NCI-H748 (cell line): ENCODE data around the gene SWI5.
"Not testable (repeated sequence)": the region's sequence is repeated elsewhere in the genome, so short reads cannot be mapped to it uniquely, and the experiment has no call there.

Source experiments
- DNase-seq: peaks from one replicate; lab custom pipeline; 2025; ENCODE audit not compliant: unreplicated experiment; lab: John Stamatoyannopoulos, UW

Gene SWI5

DNA sequence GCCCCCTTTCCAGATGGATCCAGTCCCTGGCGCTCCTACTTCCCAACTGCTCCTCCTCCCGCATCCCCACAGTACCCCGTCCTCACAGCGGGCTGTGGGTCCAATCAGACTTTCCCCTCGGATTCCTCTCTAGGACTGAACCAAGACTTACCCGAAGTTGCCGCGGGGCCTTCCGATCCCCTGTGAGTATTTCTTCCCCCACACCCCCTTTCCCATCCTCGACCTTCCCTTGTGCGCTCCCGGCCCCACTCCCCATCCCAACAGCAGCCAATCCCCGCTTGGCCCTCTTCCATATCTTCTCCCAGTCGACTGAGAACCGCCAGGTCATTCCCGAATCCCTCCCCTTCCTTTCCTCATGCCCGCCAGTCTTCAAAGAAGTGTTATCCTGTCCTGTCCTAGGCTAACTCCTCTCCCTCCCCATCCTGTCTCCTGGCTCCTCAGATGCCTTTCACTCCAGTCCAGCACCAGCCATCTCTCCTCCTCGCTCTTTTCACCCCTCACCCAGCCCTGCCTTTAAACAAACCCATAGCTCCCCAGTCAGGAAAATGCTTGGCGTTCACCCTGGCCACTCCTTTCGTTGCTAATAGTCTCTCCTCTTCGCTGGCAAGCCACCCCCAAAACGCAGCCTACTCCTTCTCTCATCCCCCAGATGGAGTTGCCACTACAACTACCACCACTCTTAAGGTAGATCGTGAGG is 646 bp downstream of the SWI5 start:
- peak; percentile 43 for DNase-seq

DNA sequence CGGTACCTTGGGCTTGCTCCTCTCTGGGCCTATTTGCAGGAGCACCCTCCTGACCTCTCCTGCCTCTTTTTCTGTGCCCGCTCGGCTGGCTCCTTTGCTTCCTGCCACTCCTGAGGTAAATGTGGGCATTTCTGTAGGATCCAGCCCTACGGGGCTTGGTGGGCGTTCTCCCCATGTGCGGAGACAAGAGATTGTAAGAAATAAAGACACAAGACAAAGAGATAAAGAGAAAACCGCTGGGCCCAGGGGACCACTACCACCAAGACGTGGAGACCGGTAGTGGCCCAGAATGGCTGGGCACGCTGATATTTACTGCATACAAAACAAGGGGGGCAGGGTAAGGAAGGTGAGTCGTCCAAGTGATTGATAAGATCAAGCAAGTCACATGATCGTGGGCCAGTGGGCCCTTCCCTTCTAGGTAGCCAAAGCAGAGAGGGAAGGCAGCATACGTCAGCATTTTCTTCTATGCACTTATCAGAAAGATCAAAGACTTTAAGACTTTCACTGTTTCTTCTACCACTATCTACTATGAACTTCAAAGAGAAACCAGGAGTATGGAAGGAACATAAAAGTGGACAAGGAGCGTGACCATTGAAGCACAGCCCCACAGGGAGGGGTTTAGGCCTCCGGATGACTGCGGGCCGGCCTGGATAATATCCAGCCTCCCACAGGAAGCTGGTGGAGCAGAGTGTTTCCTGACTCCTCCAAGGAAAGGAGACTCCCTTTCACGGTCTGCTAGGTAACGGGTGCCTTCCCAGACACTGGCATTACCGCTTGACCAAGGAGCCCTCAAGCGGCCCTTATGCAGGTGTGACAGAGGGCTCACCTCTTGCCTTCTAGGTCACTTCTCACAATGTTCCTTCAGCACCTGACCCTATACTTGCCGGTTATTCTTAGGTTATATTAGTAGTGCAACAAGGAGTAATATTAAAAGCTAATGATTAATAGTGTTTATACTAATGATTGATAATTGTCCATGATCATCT is 3.3 kb downstream of the SWI5 start:
- DNase-seq = not testable (repeated sequence)

DNA sequence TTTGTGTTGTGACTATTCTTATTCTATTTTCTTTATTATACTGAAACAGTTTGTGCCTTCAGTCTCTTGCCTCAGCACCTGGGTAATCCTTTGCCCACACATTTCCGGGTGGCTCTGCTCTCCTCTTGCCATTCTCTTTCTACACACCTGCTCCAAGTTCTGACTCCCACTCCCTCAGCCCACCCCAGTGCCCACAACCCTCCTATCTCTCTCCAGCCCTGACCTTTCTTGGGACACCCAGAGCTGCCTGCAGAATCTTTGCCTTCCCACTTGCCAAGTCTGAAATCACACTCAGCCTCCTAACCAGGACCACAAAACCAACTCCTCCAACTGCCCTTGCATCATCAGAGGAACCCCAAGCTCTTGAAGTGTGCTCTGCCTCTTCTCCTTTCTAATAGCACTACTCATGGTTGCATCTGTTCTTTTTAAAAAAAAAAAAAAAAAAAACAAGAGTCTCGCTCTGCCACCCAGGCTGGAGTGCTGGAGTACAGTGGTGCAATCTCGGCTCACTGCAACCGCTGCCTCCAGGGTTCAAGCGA is 4.1 kb downstream of the SWI5 start:
- DNase-seq = no peak

DNA sequence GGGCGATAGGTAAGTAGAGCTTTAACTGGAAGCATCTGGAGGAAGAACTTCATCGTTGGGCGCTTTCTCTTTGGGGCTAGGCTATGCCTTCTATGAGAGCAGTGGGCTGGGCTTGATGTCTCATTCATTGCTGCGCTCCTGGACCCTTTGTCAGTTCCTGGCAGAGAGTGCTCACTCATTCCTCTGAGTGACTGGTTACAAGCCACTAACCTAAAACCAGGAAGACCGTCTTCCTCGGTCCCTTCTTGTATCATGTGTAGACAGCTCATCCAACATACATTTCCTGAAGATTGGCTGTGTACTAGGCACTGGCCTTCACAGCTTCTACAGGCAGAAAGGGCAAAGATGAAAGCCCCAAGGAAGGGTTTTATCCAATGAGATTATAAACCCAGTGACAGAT is 6.4 kb downstream of the SWI5 start:
- DNase-seq = no peak

DNA sequence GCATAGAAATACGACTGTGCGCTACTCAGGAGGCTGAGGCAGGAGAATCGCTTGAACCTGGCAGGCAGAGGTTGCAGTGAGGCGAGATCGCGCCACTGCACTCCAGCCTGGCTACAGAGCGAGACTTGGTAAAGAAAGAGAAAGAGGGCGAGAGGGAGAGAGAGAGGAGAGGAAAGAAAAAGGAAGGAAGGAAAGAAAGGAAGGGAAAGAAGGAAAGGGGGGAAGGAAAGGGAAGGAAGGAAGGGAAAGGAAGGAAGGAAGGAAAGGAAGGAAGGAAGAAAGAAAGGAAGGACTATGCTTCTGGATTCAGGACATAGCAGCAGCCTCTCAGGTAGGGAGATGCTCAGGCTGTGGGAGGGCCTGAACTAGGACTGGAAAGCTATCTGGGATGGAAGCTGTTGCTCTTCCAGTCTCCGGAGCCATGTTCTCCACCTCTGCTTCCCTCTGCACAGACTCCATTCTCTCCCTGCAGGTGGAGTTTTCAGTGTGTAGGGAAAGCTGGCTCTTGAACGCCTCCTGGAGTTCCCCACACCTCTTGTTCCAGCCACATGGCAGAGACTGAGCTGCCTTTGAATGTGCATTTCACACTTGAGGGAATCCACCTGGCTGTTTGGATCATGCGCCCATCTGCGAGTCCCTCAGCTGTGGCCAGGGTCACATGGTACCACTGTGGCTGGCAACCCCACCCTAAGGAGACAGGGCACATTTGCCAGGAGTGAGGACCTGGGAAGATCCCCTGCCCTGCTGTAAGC is 9.1 kb downstream of the SWI5 start:
- no peak for DNase-seq

DNA sequence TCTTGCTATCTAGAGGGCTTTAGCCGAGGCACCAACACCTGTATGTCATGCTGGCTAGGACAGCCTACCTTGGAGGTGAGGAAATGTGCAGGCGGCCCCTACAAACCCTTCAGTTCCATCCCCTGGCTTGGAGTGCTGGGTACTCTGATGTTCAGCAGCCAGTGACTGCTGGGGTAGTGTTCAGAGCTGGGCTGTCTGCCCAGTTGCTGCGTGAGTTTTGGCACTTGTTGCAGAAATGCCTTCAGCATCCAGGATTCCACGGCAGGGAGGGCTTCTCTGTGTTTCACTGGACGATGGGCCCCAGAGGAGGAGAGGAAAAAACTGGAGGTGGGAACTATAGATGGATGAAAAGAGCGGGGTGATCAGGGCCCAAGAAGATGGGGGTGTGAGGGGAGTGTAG is 10.4 kb downstream of the SWI5 start:
- no peak for DNase-seq

DNA sequence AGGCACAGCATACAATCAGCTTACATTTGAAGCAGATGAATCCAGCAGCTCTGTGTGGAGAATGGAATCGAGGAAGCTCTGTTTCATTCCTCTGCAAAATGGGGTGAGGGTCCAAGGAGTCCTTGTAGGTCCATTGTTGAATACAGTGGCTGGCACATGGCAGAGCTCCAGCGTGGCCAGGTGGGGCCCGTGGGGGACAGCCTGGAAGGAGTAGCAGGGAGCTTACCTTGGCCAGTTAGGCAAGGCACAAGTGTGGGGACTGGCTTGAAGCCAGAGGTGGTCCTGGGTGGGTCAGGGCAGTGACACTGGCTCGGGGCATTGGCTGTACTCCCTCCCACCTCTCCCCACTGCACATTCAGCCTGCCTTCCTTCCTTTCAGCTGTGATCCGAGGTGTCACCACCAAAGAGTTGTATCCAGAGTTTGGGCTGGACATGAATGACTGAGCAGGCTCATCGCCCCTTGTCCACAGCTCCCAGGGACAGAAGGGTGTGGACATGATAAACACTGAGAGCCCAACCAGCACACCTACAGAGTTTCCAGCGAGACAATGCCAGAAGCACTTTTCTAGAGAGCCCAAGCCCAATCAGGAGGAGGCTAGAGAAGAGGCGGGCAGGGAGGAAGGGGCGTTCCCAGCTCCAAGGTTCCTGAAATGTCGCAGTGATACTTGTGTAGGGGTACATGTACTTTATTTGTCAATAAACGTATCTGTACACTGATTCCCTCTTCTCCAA is 12.4 kb downstream of the SWI5 start:
- no peak for DNase-seq

DNA sequence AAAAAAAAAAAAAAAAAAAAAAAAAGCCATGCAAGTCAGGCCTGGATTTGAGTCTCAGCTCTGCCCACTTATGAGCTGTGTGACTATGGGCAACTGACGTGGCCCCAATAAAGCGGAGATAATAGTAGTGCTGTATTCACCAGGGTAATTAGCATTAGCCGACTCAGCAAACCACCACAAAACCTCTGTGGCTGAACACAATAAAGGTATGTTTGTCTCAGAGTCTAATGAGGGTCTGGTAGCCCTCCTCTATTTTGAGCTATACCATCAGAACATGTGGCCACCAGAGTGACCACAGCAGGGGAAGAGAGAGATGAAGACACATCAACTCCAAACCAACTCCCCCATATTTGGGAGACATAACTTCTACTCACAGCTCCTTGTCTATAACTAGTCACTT is 15.9 kb downstream of the SWI5 start:
- no peak for DNase-seq

DNA sequence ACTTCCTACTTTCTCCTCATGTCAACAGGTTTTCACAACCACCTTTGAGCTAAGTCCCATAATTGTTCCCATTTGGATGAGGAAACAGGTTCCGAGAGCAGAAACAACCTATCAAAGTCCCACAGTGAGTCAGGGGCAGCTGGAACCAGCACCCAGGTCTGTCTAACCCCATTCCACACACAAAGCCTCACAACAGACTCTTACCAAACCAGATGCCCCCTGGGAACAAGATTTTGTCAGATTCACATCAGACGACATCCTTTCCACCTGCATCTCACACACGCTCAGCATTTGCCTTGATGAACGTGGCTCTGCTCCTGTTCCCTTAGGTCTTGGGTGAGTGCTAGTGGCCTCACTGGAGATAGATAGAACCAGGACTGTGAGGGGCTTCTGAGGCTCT is 17.0 kb downstream of the SWI5 start:
- no peak for DNase-seq

DNA sequence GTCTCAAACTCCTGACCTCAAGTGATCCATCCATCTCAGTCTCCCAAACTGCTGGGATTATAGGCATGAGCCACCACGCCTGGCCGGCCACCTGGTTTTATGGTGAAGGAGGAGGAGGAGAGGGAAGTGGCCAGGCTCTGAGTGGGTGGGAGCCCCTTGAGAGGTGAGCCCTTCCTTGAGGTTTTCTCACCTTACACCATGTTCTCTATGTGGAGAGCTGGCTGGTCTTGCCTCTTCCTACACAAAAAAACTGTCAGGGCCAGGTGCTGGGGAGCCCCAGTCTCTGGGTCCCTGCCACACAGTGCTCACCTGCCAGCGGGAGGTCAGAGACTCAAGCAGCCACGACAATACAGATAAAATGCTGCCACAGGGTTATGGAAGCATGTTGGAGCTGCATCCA is 18.1 kb downstream of the SWI5 start:
- DNase-seq = no peak

DNA sequence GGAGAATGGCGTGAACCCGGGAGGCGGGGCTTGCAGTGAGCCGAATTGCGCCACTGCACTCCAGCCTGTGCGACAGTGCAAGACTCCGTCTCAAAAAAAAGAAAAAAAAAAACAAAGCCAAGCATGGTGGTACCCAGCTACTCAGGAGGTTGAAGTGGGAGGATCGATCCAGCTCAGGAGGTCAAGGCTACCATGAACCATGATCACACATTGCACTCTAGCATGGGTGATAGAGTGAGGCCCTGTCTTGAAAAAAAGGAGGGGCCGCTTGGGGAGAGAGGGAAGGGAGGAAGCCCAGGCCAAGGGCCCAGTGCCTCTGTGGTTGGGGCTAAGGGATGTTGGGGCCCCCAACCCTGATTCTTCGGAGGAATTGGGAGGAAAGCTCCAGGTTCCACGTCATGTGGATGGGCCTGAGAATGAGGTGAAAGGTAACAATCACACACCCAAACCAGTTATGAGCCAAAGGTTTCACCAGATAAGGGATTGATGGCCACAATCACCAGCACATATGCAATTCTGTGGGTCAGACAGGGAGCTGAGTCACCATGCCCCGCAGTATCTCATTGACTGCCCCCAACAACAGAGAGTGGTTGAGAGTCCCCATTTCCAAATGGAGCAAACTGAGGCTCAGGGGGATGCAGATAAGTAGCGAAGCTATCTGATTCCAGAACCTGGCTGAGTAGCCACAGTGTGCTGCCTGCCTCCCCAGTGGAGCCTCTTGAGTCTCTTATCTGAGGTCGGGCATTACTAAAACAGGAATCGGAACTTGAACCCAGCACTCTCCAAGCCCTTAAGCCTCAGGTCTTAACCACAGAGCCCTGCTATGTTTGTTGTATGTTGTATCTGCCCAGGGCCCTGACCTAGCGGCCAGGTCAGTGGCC is 20.5 kb downstream of the SWI5 start:
- no peak for DNase-seq

DNA sequence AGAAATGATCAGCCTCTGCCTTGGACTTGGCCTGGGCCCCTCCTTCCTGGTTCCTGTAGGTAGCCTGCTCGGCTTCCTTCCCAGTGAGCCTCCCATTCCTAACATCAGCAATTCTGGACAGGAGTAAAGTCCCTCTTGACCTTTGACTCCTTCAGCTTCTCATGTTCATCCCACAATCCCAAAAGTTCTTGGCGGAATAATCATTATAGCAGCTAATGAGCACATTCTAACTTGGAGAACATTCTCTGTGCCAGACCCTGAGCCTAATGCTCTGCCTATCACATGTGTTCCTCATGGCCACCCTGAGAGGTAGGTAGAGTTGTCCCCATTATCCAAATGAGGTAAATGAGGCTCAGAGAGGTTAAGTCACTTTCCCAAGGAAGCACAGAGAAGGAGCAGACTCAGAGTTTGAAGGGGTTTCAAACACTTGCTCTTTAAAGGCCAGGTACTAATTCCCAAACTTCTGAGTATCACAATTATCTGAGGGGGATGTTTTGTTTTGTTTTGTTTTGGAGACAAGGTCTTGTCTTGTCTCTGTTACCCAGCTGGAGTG is 21.2 kb downstream of the SWI5 start:
- DNase-seq = no peak

DNA sequence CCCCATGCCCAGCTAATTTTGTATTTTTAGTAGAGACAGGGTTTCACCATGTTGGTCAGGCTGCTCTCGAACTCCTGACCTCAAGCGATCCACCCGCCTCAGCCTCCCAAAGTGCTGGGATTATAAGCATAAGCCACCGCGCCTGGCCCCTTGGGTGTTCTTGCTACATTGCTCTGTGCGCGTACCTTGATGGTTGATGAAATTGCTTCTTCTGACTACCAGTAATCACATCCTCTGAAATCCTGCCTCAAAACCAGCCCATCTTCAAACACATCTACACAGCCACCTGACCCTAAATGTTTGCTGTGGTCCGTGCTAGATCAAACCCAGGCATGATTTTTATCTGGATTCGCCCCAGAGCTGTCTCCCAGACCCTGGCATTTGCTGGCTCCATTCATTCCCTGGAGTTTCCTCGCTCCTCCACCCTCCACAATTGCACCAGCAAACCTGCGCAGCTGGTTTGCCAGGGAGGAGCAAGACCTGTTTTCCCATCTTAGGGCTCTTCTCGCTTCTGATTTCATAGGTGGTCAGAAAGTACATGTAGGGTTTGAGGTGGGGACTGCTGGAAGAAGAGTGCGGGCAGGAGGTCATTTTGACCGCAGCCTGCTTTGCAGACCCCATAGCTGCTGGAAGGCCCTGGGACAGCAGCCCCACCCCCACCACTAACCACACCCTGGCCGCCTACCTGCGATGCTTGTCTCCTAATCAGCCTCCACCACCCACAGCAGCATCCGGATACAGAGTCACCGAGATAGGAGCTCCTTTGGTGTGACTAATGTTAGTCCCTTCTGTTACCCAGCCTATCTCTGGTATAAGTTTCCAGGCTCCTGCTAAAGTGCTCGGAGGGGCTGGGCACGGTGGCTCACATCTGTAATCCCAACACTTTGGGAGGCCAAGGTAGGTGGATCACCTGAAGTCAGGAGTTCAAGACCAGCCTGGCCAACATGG is 22.7 kb downstream of the SWI5 start:
- DNase-seq = no peak

DNA sequence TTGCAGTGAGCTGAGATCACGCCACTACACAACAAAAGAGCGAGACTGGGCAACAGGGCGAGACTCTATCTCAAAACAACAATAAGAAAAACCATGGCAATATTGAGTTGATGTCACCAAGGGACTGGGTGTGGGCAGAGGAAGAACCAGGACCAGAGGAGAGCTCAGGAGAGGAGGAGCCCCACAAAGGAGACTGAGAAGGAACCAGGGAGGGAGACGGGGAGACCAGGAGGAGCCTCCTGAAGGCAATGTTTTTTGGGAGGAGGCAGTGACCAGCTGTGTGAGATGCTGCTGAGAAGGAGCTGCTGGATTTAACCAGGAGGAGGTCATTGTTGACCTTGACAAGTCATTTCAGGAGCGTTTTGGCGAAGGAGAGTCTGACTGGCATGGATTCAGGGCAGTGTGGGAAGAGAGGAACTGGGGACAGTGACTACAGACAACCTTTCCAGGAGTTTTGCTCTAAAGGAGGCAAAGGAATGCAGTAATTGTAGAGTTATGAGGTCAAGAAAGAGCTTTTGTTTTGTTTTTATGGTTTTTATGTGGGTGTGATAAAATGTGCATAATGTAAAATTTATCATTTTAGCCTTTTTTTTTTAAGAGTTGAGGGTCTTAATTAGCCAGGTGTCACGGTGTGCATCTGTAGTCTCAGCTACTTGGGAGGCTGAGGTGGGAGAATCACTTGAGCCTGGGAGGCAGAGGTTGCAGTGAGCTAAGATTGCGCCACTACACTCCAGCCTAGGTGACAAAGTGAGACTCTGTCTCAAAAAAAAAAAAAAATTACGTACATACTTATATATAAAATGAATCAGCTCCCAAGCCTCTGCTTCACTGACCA is 28.3 kb downstream of the SWI5 start:
- no peak for DNase-seq

DNA sequence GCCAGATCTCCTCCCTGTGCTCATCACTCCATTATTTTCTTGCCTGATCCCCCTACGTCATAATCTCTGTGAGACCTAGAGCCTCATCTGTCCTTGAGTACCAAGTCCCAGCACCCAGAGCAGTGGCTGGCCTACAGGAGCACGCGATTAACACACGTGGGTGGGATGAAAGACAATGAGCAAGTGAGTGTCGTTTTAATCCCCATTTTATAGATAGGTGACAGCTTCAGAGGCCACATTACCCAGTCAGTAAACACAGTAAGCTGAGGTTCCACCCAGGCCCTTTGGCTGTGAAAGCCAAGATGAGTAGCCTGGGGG is 28.9 kb downstream of the SWI5 start:
- DNase-seq = no peak

DNA sequence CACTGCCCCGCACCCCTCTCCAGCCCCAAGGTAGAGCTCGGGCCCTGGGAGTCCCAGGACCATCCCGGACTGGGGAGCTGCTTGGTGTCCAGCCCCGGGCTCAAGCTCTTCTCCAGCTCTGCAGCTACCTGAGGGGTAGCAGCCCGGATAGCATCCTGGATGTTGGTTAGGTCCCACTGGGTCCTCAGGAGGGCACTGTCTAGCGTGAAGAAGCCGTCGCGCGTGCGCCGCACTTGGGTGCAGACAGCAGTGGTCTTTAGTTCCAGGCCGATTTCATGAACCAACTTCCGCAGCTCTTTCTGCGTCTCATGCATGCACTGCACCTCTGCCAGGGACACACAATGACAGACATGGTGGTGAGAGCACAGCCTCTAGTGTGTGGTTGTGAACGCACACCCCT is 33.5 kb downstream of the SWI5 start:
- no peak for DNase-seq

DNA sequence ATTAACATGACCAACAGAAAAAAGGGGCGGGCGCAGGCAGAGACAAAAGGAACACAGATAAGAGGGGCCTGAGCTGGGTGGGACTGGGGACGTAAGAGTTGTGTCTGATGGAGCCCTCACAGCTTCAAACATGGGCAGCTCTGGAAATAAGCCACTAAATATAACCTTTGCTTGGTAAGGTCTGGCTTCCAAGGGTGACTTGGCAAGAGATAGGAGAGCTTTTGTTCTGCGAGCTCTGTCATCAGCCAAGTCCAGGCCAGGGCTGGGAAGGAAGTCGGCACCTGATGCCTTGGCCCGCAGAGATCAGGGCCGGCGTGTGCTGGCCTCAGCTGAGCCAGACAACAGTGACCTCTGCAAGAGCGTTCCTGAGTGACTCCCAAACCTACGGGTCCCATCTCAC is 34.4 kb downstream of the SWI5 start:
- DNase-seq = no peak

DNA sequence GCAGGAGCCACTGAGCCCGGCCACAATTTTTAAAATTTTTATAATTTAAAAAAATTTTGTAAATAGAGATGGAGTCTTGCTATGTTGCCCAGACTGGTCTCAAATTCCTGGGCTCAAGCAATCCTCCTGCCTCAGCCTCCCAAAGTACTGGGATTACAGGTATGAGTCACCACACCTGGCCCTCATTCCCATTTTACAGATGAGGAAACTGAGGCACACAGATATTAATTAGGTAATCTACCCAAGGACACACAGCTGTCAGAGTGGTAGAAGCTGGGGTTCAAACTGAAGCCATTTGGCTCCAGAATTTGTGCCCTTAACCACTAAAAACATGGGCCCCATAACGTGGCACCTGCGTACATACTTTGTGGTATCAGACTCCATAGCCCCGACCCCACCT is 38.6 kb downstream of the SWI5 start:
- DNase-seq = no peak
